Measurements from ENCODE around the gene PJVK.
A peak's percentile ranks its signal among the peaks of the same experiment; 100 is the strongest.

The PJVK gene

DNA sequence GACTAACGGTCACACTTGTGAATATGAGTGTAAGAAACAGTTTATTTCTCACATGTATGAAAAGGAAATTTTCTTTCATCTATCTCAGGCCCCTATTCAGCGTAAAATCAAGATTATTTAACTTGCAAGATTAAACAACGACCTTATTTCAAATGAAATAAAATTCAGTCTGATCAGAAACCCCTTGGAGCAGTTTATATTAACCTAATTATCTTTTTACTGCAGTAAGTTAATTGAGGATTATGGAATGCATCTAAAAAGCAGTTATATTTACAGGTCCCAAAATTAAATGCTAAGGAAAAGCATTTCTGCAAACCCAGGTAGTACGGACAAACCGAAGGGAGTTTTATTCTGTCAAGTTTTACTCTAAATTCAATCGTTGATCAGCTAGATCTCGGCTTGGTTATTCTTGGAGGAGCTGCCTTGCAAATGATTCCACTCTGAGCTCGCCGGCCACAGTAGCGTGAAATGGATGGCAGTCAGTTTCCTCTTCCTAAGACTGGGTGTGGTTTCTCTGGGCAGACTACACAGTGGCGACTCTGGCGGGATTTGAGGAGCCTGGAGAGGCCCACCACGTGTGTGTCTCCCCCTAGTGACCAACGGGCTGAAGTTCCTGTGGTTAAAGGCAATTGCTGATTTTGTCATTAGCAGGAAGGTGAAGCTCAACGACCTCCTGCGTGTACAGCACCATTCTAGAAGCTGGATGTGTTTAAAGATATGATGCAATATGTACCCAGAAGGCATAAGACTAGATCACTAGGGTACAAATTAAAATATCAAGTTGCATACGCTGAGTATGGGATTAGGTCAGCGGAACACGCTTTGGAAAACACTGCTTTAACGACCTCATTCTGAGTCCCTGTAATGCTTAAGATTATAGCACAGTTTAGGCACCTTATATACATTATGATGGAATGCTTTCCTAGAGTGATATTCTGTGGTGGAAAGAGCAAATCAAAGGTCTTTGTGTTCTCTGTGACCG lies 36.6 kb upstream of the PJVK start:
- Histone ChIP-seq H3K4me3 (replicated peaks; ENCODE audit: insufficient read depth, low read length) (peak overlapping the region; percentile 60), H3K27ac (replicated peaks) (peak overlapping the region; percentile 96), H3K27me3 (ENCODE audit: insufficient read depth, poor library complexity, severe bottlenecking) (no peaks in the 10 kb centered on the region)
- DNase-seq (ENCODE audit: low read depth in 1 of 2, low spot score in 1 of 2) = peak; percentile 93 to 98
- TF ChIP-seq REST (IDR thresholded peaks at IDR 0.05; ENCODE audit: insufficient replicate concordance, low read depth) = peak; percentile 63
- TF ChIP-seq POLR2AphosphoS5 (IDR thresholded peaks at IDR 0.05; ENCODE audit: low read depth) = peak; percentile 78
- no peak for TF ChIP-seq GABPA (IDR thresholded peaks at IDR 0.05; ENCODE audit: low read depth)
- TF ChIP-seq, protein P1, sequence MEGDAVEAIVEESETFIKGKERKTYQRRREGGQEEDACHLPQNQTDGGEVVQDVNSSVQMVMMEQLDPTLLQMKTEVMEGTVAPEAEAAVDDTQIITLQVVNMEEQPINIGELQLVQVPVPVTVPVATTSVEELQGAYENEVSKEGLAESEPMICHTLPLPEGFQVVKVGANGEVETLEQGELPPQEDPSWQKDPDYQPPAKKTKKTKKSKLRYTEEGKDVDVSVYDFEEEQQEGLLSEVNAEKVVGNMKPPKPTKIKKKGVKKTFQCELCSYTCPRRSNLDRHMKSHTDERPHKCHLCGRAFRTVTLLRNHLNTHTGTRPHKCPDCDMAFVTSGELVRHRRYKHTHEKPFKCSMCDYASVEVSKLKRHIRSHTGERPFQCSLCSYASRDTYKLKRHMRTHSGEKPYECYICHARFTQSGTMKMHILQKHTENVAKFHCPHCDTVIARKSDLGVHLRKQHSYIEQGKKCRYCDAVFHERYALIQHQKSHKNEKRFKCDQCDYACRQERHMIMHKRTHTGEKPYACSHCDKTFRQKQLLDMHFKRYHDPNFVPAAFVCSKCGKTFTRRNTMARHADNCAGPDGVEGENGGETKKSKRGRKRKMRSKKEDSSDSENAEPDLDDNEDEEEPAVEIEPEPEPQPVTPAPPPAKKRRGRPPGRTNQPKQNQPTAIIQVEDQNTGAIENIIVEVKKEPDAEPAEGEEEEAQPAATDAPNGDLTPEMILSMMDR (IDR thresholded peaks at IDR 0.05; ENCODE audit: insufficient read depth, low read length) = peak; percentile 97
- no peak for TF ChIP-seq SPI1 (IDR thresholded peaks at IDR 0.05; ENCODE audit: borderline replicate concordance, low read depth)

DNA sequence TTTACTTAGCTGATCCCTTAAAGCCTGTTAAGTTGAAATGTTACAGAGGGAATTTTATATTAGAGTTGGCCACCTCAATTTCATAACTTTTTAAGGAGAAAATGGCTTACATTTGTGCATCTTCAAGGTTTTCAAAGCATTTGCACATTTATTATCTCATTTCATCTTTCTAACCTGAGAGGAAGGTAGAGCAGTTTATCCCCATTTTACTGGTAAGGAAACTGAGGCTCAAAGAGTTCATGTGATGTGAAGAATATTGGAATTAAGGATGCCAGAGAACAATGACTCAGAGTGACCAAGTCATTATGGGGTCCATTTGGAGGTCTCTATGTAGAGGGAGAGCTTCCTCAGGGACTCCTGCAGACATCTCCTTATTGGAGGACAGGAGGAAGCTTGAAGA lies 35.2 kb upstream of the PJVK start:
- TF ChIP-seq GABPA (IDR thresholded peaks at IDR 0.05; ENCODE audit: low read depth) (no peak), REST (IDR thresholded peaks at IDR 0.05; ENCODE audit: insufficient replicate concordance, low read depth) (no peak), POLR2AphosphoS5 (IDR thresholded peaks at IDR 0.05; ENCODE audit: low read depth) (no peak), SPI1 (IDR thresholded peaks at IDR 0.05; ENCODE audit: borderline replicate concordance, low read depth) (no peak)
- TF ChIP-seq, protein P1 (IDR thresholded peaks at IDR 0.05; ENCODE audit: insufficient read depth, low read length) = no peak
- no peak for DNase-seq (ENCODE audit: low read depth in 1 of 2, low spot score in 1 of 2)
- Histone ChIP-seq H3K27ac (replicated peaks) (no peak overlapping the region), H3K4me3 (replicated peaks; ENCODE audit: insufficient read depth, low read length) (no peak overlapping the region), H3K27me3 (ENCODE audit: insufficient read depth, poor library complexity, severe bottlenecking) (no peaks in the 10 kb centered on the region)

DNA sequence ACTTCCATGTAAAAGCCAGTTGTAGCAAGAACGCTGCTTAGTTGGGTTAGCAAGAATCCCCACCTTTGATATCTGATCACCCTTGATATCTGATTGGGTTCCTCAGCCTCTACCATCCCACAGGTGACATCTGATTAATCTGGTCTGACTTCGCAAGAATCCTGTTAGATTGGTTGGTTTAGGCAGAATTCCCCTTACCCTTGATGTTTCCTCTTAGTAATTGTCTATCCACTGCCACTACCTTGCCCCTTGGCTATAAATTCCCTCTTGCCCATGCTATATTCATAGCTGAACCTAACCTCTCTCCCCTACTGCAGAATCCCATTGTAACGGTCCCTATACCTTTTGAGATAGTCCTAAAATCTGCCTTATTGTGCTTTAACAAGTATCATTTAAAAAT lies 33.3 kb upstream of the PJVK start:
- no peak for TF ChIP-seq GABPA (IDR thresholded peaks at IDR 0.05; ENCODE audit: low read depth)
- no peak for TF ChIP-seq REST (IDR thresholded peaks at IDR 0.05; ENCODE audit: insufficient replicate concordance, low read depth)
- no peak for TF ChIP-seq POLR2AphosphoS5 (IDR thresholded peaks at IDR 0.05; ENCODE audit: low read depth)
- TF ChIP-seq, protein P1 (IDR thresholded peaks at IDR 0.05; ENCODE audit: insufficient read depth, low read length) = no peak
- TF ChIP-seq SPI1 (IDR thresholded peaks at IDR 0.05; ENCODE audit: borderline replicate concordance, low read depth) = no peak

More for the DNA sequence above, 33.3 kb upstream of the PJVK start:
- no peak for DNase-seq (ENCODE audit: low read depth in 1 of 2, low spot score in 1 of 2)
- H3K27ac ChIP-seq (replicated peaks) = no peak overlapping the region
- H3K4me3 ChIP-seq (replicated peaks; ENCODE audit: insufficient read depth, low read length) = no peak overlapping the region
- no peaks in the 10 kb centered on the region for H3K27me3 ChIP-seq (ENCODE audit: insufficient read depth, poor library complexity, severe bottlenecking)

All from HL-60 (cell line).